Smooth muscle cell of the coronary artery (primary cell): ENCODE data around the gene OSBP. TPM values are rescaled to one million over a fixed set of nuclear protein-coding genes. Genes with fewer than 3 reads are reported as not detected.

Experiments used
- total RNA-seq: library from RNA; depleted of rRNA; stranded (reverse); fragments of >200 nt; gene quantifications from 2 replicates; pipeline ENCODE4 v1.2.3, GENCODE V29; 2014; ENCODE audit warnings: low replicate concordance

The OSBP gene, protein sequence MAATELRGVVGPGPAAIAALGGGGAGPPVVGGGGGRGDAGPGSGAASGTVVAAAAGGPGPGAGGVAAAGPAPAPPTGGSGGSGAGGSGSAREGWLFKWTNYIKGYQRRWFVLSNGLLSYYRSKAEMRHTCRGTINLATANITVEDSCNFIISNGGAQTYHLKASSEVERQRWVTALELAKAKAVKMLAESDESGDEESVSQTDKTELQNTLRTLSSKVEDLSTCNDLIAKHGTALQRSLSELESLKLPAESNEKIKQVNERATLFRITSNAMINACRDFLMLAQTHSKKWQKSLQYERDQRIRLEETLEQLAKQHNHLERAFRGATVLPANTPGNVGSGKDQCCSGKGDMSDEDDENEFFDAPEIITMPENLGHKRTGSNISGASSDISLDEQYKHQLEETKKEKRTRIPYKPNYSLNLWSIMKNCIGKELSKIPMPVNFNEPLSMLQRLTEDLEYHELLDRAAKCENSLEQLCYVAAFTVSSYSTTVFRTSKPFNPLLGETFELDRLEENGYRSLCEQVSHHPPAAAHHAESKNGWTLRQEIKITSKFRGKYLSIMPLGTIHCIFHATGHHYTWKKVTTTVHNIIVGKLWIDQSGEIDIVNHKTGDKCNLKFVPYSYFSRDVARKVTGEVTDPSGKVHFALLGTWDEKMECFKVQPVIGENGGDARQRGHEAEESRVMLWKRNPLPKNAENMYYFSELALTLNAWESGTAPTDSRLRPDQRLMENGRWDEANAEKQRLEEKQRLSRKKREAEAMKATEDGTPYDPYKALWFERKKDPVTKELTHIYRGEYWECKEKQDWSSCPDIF
- total RNA-seq, result 19.4 and 35.2 TPM in 2 replicates

DNA sequence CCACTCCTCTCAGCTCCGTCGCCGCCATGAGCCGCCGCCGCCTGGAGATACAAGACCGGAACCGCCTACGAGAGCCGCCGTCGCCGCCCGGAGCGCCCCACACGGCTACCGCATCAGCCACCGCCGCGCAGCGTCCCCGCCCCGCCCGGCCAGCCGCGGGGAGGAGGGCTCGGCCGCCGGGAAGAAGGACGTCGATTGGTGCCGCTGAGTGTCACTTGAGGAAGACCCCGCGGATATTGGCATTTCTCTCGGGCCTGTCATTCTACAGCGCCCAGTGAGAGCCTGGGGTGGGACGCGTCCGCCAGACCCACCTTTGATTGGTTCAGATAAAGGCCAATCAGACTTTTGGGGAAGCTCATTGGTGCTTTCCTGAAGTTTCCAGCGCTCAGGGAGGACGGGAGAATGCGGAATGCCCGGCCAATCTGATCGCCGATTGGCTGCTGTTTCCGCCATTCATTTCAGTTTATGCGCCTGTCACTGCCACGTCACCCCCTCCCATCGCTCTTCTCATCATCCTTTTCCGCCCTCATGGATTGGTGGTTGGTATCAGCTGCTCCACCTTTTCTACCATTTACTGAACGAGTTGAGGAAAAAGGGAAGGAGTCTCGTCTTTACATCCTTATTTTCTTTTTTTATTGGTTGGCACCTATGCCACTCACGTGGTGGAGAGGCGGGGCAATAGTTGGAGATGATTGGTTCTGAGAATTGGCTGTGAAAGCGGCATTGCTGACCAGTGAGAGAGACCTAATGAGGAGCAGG lies at the start of gene OSBP:
Gene OSBP (minus strand): TSS at position 138 of the 759 bp plus-strand sequence. CDS start 110 bp downstream, at position 28.

Other genes with a start within 250 kb of the OSBP start
- not detected in 2 replicates for gene OR5A2, start 189.4 kb downstream of the OSBP start, total RNA-seq
- not detected in 2 replicates for gene OR5A1, start 179.3 kb downstream of the OSBP start, total RNA-seq
- gene OR4D6, start 158.8 kb downstream of the OSBP start, total RNA-seq, result not detected in 2 replicates
- not detected in 2 replicates for gene OR4D10, start 142.5 kb downstream of the OSBP start, total RNA-seq
- not detected in 2 replicates for gene OR4D11, start 112.2 kb downstream of the OSBP start, total RNA-seq
- not detected in 2 replicates for gene OR4D9, start 104.2 kb downstream of the OSBP start, total RNA-seq
- gene PATL1, start 53.3 kb upstream of the OSBP start, total RNA-seq, result 3.3 and 3.9 TPM in 2 replicates
- not detected in 2 replicates for gene OR10V1, start 98.1 kb upstream of the OSBP start, total RNA-seq
- 18.5 and 18.7 TPM in 2 replicates for gene STX3, start 139.6 kb upstream of the OSBP start, total RNA-seq
- gene MRPL16, start 195.0 kb upstream of the OSBP start, total RNA-seq, result 30.5 and 35.3 TPM in 2 replicates
- not detected in 2 replicates for gene CBLIF, start 229.7 kb upstream of the OSBP start, total RNA-seq